ENCODE data around the gene PNRC2. TPM values are rescaled to one million over a fixed set of nuclear protein-coding genes. Genes with fewer than 3 reads are reported as not detected.

The PNRC2 gene
- total and polyA plus RNA-seq, 10 of the 15 experiments (the other 5 are each of a cell fraction or from before 2014, with no cell fraction given) = 106 to 205 (median 163) TPM

GRCh38 chr1:23923592-23924499 lies 35.8 kb upstream of the PNRC2 start:
- Histone ChIP-seq H2AFZ (ENCODE audit: control insufficient read depth, low read depth, low read length) (no peak overlapping the region), H3K9me3 (replicated peaks; ENCODE audit: control insufficient read depth, insufficient read depth, low read length) (no peaks in the 10 kb centered on the region), H3K27me3 (replicated peaks in 1 of 2; ENCODE audit: control insufficient read depth in 2 of 2, insufficient read depth in 2 of 2, low read length in 1 of 2) (no peaks in the 10 kb centered on the region), H3K79me2 (ENCODE audit: control insufficient read depth, insufficient read depth, low read length) (no peaks in the 10 kb centered on the region), H3K27ac (ENCODE audit: control insufficient read depth, insufficient read depth) (no peak overlapping the region), H3K4me3 (no peak overlapping the region), H3K9ac (ENCODE audit: control insufficient read depth, insufficient read depth, low read length) (no peak overlapping the region), H3K4me1 (ENCODE audit: control insufficient read depth, insufficient read depth, low read length) (no peaks in the 10 kb centered on the region; the same call in 1 of the 2 replicates), H3K4me2 (ENCODE audit: control insufficient read depth, insufficient read depth) (no peak overlapping the region), H3K36me3 (ENCODE audit: control insufficient read depth in 2 of 2, insufficient read depth in 2 of 2, low read length in 1 of 2) (no peaks in the 10 kb centered on the region), H4K20me1 (ENCODE audit: control insufficient read depth, insufficient read depth) (no peaks in the 10 kb centered on the region)
- in situ Hi-C loops (cut with MboI) (no loop called here), intact Hi-C loops (cut with micrococcal nuclease; ENCODE audit: unreplicated experiment) (no loop called here)
- RAD21 ChIA-PET (ENCODE audit: unreplicated experiment) = interaction anchor here (1.6 to 2.7 kb wide), 3 partner anchors 13 to 152 kb away, joined by 3 to 6 read pairs (median 4); no protein-coding TSS in a partner anchor
- POLR2A ChIA-PET = interaction anchor here (1.1 kb wide), 1 partner anchor 32 kb away, joined by 3 read pairs; no protein-coding TSS in a partner anchor
- no peak for DNase-seq (ENCODE audit: low read depth, low spot score)
- 62% methylated on average over 7 of the region's 8 CpGs for WGBS (ENCODE audit: insufficient coverage, insufficient replicate concordance, low lambda C conversion rate, missing lambda C conversion rate)
- CTCF ChIA-PET = interaction anchor here (0.9 to 1.8 kb wide), 2 partner anchors 104 to 180 kb away, joined by 3 to 7 read pairs; partner anchors contain the start of gene ELOA
- SMC1A ChIA-PET (ENCODE audit: uncharacterized antibody, unreplicated experiment) = interaction anchor here (0.7 to 1.8 kb wide), 5 partner anchors 32 to 148 kb away, joined by 3 to 6 read pairs (median 4); no protein-coding TSS in a partner anchor
- no TSS peak for BruUV-seq (replicated peaks)
- no peak for ATAC-seq
- no peak for FAIRE-seq
- no peak for TF ChIP-seq JUND (IDR thresholded peaks at IDR 0.05; ENCODE audit: low read depth, low read length)
- no peak for TF ChIP-seq PML (IDR thresholded peaks at IDR 0.05; ENCODE audit: low read length)
- TF ChIP-seq GABPA (IDR thresholded peaks at IDR 0.05; ENCODE audit: low read depth) = no peak
- TF ChIP-seq PAX8 (IDR thresholded peaks at IDR 0.05) = no peak
- TF ChIP-seq NR2F1 (conservative IDR thresholded peaks at IDR 0.05) = no peak
- no peak for TF ChIP-seq MXI1 (IDR thresholded peaks at IDR 0.05; ENCODE audit: low read depth, low read length)
- no peak for TF ChIP-seq ATF3 (IDR thresholded peaks at IDR 0.05; ENCODE audit: borderline replicate concordance, extremely low read depth, low read depth, low read length)
- TF ChIP-seq EED (IDR thresholded peaks at IDR 0.05; ENCODE audit: low read depth) = no peak
- no peak for TF ChIP-seq MLLT1 (IDR thresholded peaks at IDR 0.05)
